CD4-positive, alpha-beta T cell treated with Interleukin-15 for 1 hour (primary cell): Measurements from ENCODE around the gene SMOC2.
"Not testable (repeated sequence)": the region's sequence is repeated elsewhere in the genome, so short reads cannot be mapped to it uniquely, and the experiment has no call there.

Source experiments
- DNase-seq: peaks from one replicate; pipeline ENCODE4 v3.0.0-alpha.2; 2020

Gene SMOC2

DNA sequence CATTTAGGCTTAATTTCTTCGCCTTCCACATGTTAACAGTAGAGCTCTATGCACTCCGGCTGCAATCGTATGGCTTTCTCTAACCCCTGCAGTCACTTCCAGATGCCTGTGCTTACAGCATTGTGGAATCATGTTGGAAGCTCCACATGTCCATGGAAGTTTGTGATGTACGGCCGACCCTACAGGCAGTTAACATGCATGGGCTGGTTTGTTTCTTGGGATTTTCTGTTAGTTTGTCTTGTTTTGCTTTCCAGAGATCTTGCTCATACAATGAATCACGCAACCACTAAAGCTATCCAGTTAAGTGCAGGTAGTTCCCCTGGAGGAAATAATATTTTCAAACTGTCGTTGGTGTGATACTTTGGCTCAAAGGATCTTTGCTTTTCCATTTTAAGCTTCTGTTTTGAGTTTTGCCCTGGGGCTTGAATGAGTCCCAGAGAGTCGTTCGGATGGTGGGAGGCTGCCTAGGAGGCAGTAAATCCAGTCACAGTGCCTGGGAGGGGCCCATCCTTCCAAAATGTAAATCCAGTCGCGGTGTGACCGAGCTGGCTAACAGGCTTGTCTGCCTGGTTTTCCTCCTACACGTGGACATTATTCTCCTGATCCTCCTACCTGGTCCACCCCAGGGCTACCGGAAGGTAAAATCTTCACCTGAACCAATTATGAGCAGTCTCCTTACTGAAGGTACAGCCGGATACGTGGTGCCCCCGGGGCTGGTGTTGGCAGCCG lies 225.9 kb downstream of the SMOC2 start:
- no peak for DNase-seq

DNA sequence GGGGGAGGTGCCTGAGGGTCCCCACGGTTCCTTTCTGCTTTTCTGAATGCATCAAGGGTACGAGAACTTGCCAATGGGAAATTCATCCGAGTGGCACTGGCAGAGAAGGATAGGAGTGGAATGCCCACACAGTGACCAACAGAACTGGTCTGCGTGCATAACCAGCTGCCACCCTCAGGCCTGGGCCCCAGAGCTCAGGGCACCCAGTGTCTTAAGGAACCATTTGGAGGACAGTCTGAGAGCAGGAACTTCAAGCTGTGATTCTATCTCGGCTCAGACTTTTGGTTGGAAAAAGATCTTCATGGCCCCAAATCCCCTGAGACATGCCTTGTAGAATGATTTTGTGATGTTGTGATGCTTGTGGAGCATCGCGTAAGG lies 226.4 kb downstream of the SMOC2 start:
- no peak for DNase-seq

DNA sequence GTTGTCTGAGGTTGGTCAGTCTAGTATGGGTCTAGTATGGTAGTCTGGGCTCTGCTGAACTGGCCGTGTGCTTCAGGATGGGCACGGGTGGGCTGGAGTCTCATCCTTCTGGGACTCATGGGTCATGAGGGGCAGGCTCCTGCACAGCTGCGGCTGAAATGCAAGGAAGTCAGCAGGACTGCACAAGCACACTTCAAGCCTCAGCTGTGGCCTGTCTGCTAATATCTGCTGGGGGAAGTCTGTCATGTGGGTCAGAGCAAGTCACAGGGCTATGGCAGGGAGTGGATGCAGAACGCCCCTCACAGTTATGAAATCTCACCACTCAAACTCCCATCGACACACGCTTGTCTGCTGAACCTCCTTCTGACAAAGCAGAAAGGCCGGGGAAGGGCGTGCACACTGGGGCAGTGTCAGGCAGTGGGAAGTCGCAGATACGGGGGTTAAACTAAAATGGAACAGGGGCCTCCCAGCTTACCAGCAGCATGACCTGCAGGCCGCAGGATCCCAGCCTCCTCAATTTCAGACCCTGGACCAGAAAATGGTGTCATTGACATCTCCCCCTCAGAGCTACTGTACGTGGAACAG lies 229.5 kb downstream of the SMOC2 start:
- DNase-seq: no peak

DNA sequence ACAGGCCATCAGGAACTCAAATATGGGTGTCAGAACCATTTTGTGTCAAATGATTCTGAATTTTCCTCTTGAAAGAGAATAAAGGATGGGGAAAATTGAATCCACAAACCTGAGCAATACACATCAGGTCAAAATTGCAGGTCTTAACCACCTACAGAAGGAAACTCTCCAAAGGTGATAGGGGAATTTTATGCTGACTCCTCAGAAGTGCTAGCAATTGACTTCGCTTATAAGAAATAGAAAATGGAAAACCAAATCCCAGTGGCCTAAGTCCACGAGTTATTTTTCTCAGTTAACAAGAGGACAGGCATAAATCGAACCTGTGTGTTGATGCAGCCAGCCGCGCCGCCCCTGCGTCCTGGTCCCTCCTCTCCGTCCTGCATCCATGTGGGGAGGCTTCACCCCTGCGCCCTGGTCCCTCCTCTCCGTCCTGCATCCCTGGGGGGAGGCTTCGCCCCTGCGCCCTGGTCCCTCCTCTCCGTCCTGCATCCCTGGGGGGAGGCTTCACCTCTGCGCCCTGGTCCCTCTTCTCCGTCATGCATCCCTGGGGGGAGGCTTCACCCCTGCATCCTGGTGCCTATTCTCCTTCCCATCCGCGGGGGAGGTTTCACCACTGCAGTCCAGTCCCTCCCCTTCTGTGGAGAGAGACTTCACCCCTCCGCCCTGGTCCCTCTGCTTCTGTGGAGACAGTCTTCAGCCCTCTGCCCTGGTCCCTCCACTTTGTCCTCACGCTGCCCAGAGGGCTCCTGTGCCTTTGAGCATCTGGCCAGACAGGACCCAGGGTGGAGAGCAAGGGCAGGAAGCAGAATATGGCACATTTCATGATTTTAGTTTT lies 230.3 kb downstream of the SMOC2 start:
- no peak for DNase-seq

DNA sequence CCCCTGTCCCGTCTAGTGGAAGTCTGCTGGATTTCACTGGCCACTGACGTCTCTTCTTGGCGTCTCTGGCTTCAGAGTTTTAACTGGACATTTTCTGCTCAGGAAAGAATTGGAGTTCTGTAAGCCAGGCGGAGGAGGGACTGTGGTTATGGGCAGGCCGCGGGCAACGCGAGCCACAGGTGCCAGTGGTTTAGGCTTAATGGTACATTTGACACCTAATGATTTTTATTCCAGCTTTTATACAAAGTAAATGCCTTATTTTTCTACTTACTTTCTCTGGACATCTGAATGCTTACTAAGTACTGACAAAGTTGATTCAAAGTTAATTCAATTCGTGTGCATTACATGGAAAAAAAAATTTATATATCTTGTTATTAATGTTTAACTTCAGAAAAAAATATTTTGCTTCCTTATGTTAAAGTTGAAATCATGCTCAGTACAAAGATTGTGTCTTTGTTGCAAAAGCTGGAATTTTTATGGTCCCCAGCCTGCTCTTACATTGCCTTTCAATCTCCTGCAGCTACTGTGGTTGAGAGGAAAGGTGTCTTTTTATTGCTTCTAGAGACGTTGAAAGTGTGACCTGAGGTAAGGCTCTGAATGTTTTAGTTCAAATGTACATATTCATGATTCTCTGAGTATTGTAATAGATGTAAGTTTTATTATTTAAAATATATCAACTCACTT lies 231.0 kb downstream of the SMOC2 start:
- no peak for DNase-seq

DNA sequence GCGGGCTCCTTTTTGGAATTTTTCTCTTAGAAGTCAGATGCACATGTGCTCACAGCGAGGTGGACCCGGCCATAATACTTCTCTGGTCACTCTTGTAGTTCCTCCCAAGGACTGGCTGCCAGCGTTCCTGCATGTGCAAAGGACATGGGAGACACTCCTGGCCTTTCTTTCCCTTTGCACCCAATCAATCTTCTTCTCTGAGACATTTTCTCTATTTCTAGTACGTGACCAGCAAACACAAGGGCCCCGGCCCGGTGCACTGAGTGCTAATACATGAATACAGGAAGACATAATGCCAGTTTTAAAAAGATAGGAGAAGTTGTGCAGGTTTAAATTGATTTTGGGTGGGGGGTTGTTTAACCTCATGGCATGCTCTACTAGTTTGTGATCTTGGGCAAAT lies 233.6 kb downstream of the SMOC2 start:
- no peak for DNase-seq

DNA sequence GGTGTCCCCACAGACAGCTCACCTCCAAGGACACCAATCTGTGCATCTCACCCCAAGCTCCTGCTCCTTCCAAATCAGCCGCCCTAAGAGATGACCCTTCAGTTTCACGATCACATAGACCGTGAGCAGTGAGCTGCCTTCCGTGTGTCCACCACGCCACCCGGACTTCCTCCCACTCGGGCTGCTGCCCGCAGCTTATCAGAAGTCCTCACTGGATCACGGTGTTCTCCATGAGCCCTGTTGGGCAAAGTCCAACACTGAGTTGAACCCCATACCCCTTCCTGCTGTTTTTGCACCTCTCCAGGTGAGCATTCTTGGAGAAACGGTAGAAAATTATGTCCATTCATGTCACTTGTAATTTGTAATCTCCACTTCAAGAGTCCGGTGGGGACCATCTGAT lies 234.4 kb downstream of the SMOC2 start:
- no peak for DNase-seq

DNA sequence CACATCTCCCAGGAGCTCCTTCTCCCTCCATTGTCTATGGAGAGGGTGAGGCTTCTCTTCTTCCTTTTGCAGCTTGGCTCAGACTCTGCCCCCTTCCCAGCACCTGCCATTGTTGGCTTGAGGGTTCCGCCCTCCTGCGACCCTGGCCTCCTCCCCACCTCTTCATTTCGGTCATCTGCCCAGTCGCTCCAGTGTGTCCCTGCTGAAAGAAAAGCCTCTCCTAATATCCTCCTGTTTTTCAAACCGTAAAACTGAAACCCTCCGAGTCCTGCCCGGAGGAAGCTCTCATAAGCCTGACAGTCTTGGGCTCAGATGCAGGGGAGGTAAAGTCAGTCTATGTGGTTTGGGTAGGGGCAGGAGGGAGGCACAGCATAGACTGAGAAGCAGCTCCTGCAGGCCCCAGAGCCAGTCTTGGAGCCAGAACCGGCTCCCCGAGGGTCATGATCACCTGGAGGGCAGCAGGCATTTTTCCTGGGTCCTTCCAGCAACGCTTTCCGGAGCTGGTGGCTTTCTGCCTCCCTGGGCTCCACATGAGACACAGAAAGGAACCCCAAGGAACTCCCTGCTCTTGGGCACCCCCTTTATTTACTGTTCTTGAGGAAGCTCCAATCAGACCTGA lies 235.1 kb downstream of the SMOC2 start:
- no peak for DNase-seq

DNA sequence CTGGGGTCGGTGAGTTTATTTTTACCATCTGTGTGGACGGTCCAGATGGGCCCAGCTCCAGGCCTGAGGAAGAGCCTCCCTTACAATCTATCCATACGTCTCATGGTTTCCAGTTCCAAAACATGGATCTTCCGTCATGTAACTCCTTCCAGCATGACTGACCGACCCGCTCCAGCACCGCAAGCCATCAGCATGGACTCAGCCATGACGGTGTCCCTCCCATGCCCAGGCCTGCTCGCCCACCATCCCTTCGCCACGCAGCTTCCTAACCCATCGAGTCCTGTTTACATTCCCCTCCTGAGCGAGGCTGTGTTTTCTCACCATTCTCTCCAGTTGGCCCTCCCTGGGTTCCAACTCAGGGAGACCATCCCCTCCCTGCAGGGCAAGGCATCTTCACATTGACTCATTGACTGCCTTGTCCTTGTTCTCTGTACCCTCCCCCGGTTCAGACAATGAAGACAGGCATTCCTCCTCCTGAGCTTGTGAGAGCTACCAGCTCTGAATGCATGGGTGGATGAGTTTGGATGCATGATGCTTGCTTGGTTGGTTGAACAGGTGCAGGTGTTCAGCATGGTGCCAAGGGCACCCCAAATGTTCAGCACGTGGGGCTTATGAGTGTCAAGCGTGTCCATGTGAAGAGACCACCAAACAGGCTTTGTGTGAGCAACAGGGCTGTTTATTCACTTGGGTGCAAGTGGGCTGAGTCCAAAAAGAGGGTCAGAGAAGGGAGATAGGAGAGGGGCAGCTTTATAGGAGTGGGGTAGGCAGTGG lies 235.8 kb downstream of the SMOC2 start:
- DNase-seq: no peak

DNA sequence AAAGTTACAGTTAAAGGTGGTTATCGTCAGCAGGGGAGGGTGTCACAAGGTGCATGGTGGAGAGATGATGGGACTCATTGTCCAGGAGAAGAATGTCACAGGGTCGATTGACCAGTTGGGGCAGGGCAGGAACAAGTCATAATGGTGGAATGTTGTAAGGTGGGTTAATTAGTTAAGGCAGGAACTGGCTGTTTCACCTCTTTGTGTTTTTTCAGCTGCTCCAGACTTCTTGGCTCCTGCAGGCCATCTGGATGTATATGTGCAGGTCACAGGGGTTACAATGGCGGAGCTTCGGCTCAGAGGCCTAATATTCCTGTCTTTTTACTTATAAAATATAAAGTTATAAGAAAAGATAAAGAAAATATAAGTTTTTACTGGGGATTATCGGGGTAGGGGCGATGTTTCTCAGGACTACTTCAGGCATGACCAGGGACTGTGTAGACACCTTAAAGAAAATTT lies 236.4 kb downstream of the SMOC2 start:
- not testable (repeated sequence) for DNase-seq

DNA sequence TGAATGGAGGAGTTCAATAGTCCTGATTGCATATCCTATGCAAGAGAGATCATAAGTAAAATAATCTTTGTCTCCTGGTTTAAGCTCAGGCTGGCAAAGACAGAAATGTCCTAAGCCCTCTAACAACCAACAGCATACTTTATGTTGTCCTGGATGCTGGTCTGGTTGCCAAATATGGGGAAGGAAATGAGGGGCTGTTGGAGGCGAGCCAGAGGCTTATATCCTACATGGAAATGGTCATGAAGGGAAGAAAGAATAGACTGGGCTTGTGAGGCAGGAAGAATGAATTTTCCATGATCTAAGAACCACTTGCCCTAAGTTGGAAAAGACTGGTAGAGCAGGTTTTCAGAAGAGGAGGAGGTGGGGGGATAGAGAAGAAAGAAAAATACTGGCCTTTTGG lies 237.1 kb downstream of the SMOC2 start:
- no peak for DNase-seq

DNA sequence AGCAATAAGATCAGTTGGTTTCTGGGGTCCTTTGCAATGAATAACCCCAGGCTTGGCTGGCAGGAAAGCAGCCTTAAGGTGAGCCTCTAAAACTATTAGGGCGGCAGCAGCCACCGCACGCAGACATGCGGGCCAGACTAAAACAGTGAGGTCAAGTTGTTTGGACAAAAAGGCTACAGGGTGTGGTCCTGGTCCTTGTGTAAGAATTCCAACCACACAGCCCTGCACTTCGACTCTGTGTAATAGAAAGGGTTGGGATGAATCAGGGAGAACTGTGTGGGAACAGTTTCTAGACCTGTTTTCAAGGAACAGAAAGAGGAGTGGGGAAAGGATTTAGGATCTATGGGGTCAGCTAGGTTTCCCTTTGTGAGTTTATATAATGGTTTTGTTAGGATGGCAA lies 237.6 kb downstream of the SMOC2 start:
- DNase-seq: no peak

DNA sequence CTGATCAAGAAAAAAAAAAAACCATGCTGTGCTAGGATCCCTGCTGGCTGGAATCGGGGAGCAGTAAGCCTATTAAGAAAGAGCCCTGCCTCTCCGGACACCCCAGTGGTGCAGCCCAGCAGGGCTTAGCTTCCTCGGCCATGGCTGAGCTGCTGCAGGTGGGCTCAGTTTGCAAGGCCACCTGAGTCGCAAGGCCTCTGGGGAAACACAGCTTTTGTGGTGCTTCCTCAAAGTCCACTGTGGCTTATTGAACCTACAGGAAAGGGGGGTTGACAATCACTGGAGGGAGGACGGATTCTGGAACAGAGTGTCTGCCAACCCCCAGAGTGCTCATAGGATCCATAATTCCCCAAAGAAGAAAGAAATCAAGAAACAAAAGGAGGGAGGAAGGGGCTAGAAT lies 240.8 kb downstream of the SMOC2 start:
- DNase-seq: no peak

DNA sequence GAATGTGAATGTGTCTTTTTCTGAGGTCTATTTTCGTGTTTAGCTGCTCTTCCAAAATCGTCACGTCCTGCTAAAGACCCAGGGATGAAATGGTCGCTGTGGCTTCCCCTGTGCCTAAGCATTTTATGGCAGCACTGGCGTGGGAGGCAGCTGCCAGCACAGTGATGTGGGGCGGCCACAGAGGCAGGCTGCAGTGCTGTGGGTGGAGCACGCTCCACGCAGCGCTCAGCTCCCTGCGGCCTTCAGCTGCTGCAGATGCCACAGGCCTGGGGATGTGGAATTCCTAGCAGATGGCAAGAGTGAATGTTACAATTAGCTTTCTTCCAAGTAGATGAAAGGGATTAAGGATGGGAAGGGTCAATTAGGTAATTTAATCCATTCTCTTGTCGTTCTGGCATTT lies 242.6 kb downstream of the SMOC2 start:
- no peak for DNase-seq

DNA sequence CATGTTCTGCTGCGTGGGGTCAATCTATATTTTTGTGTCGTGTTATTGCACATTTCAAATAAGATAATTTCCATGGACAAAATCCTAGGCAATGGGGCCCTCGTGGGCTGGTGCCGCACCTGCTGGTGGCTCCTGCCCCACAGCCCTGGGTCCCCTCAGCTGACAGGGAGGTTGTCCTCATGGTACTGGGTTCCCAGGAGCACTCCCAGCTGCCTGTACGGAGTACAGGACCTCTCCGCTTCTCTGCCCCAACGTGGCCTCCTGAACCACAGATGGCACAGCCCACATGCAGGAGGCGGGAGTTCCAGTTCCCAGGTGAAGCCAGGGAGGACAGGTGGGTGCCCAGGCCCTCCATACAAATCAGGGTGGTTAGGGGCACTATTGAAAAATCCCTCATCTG lies 243.5 kb downstream of the SMOC2 start:
- DNase-seq: no peak

DNA sequence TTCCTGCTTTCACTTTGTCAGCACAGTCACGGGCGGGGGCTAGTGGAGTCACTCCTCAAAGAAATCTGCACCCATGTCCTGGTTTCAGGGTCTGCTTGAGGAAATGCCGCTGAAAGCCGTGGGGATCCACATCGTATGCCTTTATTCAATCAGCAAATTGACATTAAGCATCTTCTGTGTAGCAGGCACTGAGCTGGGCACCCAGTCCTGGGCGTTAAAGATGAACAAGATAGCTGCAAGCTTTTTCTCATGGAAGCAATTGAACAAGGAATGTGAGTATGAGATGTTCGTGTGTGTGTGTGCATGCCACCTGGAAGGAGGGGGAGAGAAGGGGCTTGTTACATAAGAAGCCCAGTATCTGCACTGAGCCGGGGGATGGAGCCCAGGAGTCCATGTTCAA lies 243.9 kb downstream of the SMOC2 start:
- DNase-seq: no peak

DNA sequence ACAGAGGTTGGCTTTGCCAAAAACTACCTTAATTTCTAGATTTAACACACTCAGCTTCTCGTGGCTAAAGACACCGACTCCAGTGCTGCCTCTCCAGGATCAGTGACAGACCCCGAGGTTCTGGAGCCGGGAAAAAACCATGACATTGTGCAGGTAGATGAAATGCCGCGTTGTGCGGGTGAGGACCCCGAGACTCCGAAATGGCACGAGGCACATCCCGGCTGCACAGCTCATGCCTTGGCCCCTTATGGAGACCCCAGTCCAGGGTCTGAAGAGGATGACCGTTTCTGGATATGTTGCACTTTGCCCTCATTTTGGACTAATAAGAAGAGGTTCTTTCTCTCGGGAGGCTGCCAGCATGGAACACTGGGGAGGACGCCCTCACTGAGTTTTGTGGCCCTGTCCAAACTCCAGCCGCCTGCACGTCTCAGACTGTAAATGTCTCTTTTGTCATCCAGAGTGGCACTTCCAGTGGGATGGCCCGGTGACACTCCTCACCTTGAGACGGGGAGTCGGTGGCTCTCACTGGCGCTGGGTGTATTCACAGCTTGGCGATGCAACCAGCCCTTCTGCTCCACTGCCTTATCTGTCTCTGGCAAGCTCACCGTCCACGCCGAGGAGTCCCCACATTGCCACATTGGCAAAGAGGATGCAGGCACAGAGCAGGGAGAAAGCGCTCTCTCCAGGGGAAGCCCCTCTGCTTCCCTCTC lies 245.2 kb downstream of the SMOC2 start:
- DNase-seq: no peak

DNA sequence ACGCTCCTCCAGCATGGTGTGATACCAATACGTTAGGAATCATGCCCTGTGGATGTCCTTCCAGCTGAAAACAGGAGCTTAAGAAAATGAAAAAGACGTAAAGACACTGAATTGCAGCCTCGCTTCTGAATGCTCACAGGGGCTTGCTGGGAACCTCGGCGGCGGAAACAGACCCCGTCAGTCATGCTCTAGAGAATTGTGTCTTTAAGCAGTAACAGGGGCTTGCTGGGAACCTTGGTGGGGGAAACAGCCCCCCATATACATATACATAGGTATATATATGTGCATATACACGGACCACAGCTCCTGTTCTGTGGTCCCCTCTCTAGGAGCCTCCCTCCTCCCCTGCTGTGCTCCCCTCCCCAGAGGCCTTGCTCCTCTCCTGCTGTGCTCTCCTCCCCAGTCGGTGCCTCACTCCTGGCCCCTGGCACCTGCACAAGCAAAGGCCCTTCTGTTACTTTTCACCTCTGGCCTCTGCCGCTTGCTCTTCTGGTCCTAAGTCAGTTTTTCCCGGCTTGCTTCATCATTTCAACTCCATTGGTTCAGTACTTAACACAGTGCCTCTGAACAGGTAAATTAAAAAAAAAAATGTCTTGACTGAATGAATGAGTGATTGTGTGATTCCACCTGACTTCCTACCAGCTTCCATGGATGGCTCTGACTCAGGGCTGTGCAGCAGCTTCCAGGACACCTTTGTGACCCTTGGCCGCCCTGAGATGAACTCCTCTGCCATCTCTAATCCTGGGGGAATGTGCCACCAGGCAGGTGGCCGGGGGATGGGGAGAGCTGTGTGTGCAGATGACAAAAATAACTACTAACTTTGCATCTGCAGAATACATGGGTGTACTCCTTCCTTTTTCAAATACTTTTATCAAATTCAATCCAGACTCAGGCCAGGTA lies 246.1 kb downstream of the SMOC2 start:
- no peak for DNase-seq

DNA sequence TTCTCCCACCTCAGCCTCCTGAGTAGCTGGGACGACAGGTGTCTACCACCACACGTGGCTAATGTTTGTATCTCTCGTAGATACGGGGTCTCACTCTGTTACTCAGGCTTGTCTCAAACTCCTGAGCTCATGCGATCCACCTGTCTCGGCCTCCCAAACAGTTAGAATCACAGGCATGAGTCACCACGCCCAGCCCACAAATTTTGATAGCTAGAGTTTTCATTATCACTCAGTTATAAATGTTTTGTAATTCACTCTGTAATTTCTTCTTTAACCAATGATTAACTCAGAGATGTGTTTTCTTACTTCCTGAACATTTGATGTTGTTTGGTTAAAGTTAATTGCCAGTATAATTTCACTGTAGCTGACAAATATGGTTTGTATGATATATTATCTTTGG lies 249.3 kb downstream of the SMOC2 start:
- no peak for DNase-seq

DNA sequence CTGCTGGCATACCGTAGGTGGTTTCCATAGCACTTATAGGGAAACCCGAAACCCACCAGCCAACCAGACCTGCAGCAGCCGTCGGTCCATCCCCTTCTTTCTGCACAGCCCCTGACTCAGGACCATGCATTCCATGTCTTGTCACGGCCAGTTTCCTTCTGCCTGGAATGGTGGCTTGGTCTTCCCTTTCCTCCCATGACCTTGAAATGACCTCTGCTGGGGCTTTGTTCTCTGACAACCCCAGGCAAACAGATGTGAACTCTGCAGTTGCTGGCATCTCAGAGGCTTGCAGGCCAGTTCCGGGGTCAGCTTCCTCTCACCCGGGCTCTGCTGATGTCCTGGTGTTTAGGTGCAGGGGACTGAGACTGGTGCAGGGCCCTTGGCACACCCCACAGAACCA lies 250.8 kb downstream of the SMOC2 start:
- no peak for DNase-seq
